C4-2B (cell line): ENCODE measurements around the gene RAB6D.
"Not testable (repeated sequence)": the region's sequence is repeated elsewhere in the genome, so short reads cannot be mapped to it uniquely, and the experiment has no call there.

Experiments
- H3K27ac ChIP-seq: fragments of 450-650 bp; 2 replicates; pipeline ENCODE4 v1.5.1; 2017
- CTCF ChIP-seq: fragments of 450-650 bp; conservative IDR thresholded peaks from 2 replicates; pipeline ENCODE4 v1.5.1; 2017; ENCODE audit warnings: mild to moderate bottlenecking

RAB6D gene

GRCh38 chr2:131311001-131311400, 53.0 kb downstream of the RAB6D start:
- not testable (repeated sequence) for H3K27ac ChIP-seq
- TF ChIP-seq CTCF = peak; percentile 31
